Lower leg skin (tissue), 4 donors: ENCODE data around the gene GPR61. TPM values are rescaled to one million over a fixed set of nuclear protein-coding genes. Genes with fewer than 3 reads are reported as not detected.

Experiments used
- DNase-seq, 2 donors: peaks; one replicate each; pipeline ENCODE4 v3.0.0-alpha.2; 2019; ENCODE audit warnings: low spot score in 2 of 2
- H3K4me3 ChIP-seq: fragments of 200-600 bp; sonication (generic); 2 replicates; pipeline ENCODE4 v1.5.1; 2017; ENCODE audit warnings: mild to moderate bottlenecking, low read depth; ENCODE audit not compliant: poor library complexity, severe bottlenecking
- POLR2A ChIP-seq, 2 donors: fragments of 450-650 bp; IDR thresholded peaks; one replicate each; pipeline ENCODE4 v1.6.1; 2016 to 2017; ENCODE audit warnings: antibody characterized with exemption in 2 of 2, mild to moderate bottlenecking in 1 of 2, moderate library complexity in 1 of 2
- WGBS, 2 donors: methylation state at CpG; one replicate each; pipeline ENCODE4 v1.1.5; 2018; 5-methylcytosine and 5-hydroxymethylcytosine counted together
- intact Hi-C: fragments of 100-400 bp; cut with DNase I; formaldehyde crosslinking; loops from one replicate; pipeline ENCODE4 v1.15.0; 2023; ENCODE audit warnings: low total_unique reads
- total RNA-seq, 4 donors: library from RNA; depleted of rRNA; stranded (reverse); fragments of >200 nt; gene quantifications; one replicate each; pipeline ENCODE4 v1.1.0, GENCODE V29; 2016
- TF ChIP-seq, protein P1 (sequence below), 3 donors: fragments of 450-650 bp; IDR thresholded peaks; one replicate each; pipeline ENCODE4 v1.5.1; 2016; ENCODE audit warnings: antibody characterized with exemption in 3 of 3, mild to moderate bottlenecking in 3 of 3, moderate library complexity in 2 of 3

Gene GPR61
- total RNA-seq, 4 donors from 2014 or later = 1.0 TPM; not detected in 3

DNA sequence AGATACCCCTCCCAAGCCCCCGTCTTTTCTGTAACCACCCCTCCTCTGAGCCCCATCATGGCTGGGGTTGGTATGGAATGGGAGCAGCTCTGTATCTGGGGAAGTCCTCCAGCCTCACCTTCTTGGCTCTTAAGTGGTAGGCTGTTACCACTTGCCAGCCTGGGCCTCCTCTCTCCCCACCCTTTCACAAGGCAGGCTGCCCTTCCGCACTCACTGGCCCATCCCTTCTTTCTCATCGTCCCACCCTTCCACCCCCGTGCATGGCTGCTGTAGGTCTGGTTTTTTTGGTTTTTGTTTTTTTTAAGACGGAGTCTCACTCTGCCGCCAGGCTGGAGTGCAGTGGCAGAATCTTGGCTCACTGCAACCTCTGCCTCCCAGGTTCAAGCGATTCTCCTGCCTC lies 40.6 kb upstream of the GPR61 start:
- no peak for TF ChIP-seq POLR2A (IDR thresholded peaks at IDR 0.05)
- TF ChIP-seq, protein P1, sequence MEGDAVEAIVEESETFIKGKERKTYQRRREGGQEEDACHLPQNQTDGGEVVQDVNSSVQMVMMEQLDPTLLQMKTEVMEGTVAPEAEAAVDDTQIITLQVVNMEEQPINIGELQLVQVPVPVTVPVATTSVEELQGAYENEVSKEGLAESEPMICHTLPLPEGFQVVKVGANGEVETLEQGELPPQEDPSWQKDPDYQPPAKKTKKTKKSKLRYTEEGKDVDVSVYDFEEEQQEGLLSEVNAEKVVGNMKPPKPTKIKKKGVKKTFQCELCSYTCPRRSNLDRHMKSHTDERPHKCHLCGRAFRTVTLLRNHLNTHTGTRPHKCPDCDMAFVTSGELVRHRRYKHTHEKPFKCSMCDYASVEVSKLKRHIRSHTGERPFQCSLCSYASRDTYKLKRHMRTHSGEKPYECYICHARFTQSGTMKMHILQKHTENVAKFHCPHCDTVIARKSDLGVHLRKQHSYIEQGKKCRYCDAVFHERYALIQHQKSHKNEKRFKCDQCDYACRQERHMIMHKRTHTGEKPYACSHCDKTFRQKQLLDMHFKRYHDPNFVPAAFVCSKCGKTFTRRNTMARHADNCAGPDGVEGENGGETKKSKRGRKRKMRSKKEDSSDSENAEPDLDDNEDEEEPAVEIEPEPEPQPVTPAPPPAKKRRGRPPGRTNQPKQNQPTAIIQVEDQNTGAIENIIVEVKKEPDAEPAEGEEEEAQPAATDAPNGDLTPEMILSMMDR (IDR thresholded peaks at IDR 0.05) = no peak
- intact Hi-C loops = no loop called here
- 50% methylated on average over 7 of the region's 7 CpGs for WGBS, 2 donors
- no peak for DNase-seq
- no peak overlapping the region for H3K4me3 ChIP-seq

DNA sequence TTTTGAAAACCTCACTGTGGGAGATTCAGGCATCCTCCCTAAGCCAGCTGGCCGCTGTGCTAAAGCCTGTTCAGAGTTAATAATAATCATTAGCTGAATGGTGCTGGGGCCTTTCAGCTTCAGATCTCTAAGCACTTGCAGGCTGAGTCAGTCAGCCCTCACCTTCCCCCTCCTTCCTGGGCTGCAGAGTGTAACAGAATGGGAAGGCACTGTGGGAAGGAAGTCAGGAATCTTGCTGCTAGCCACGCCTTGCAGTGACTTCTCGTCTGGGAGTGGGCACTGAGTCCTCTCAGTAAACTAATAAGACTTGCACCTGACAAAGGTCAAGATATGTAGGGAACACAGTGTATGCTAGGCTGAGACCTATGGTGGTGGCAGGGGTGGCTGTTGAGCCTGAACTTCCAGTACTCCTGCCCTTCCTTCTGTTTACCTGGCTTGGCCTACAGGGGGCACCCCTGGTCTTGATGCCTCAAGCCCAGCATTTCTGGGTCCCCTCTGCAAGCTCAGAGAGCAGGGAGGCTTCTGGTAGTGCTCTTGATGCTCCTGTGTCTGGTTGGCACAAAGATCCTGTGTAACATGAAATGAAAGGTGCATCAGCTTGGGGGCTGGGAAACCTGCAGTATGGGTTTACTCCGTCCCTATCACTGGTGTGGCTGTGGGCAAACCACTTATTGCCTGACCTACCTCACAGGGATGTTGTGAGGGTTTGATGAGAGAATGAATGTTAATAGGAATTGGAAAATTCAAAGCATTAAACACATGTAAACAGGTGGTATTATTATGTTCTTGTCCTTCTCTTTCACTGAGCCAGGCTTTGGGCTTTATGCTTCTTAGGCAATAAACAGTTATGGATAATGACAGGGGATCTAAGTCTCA lies 39.8 kb upstream of the GPR61 start:
- no peak for DNase-seq
- intact Hi-C loops = no loop called here
- no peak overlapping the region for H3K4me3 ChIP-seq
- WGBS, 2 donors = 49 to 56% methylated on average over 4 of the region's 4 CpGs
- no peak for TF ChIP-seq POLR2A (IDR thresholded peaks at IDR 0.05)
- TF ChIP-seq, protein P1 (IDR thresholded peaks at IDR 0.05) = no peak

DNA sequence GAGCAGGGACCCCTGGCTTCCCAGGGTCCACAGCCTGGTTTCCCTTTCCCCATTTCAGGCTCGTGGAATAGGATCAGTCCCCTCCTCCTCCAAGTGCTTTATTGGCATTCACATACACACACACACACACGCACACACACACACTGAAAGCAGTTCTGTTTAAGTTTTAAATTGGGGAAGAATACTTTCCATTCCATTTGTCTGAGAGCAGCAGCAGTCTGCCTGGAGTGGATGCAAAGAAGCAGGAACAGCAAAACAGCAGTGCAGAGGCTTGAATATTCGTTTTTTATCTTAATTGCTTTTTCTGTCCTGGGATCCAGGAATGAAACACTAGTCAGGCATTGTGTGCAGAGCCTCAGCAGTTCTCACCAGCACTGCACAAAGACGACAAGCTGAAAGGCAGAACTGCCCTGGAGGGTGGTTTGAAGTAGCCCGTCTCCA lies 38.7 kb upstream of the GPR61 start:
- no peak for DNase-seq
- no peak for TF ChIP-seq POLR2A (IDR thresholded peaks at IDR 0.05)
- TF ChIP-seq, protein P1 (IDR thresholded peaks at IDR 0.05) = no peak
- 39 to 47% methylated on average over 5 of the region's 5 CpGs for WGBS, 2 donors
- intact Hi-C loops = no loop called here
- no peak overlapping the region for H3K4me3 ChIP-seq

DNA sequence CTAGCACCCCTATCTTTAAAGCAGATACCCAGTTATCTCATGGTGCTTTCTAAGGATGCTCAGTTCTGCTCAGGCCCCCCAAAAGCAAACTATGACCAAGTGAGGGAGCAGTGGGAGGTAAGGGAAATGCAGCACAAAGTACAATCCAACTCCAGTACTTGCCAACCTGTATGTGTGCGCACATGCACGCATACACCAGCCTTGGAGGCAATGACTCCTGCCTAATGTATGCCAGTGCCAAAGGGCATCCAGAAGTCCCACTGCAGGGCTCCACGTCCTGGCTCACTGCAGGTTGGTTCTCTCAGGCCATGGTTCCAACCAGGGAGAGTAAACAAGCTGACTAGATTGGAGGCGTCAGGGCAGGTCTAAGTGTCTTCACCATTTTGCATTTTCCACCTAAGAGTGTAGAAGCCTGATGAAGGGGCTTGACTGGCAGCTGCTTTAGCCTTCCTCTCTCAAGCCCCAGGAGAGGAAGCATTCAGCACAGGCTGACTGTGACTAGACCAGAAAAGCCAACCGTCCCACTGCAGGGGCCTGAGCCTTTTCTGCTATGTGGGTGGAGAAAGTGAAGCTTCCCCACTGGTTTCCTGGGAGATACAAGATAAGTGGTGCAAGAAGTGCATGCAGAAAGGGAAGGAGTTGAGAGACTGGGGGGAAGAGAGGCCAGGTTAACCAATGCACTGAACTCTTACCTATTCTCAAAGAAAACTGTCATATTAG lies 37.9 kb upstream of the GPR61 start:
- intact Hi-C loops = no loop called here
- no peak for TF ChIP-seq POLR2A (IDR thresholded peaks at IDR 0.05)
- TF ChIP-seq, protein P1 (IDR thresholded peaks at IDR 0.05) = no peak
- WGBS, 2 donors = 42 to 50% methylated on average over 5 of the region's 5 CpGs

DNA sequence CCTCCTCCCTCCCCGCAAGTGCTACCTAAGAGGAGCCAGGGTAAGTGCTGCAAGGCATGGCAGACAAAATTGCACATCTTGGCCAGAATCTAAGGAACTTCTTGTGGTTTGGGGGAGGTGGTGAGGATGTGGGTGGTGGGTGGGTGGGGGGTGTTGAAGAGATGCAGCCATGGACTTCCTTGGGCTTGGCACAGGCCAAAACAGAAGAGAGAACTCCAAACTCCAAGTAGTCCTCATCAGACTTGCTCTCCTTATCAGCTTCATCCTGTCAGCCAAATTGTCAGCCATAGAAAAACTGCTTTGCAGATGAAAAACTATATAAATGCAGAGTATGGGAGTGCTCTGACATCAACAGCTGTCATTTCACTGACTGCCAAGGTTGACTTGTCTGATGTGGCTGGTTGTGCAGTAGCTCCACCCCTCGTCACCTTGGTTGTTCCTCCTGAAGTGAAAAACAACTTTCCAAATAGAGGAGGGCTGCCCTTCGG lies 37.3 kb upstream of the GPR61 start:
- 56 to 65% methylated on average over 3 of the region's 3 CpGs for WGBS, 2 donors
- no peak overlapping the region for H3K4me3 ChIP-seq
- DNase-seq = no peak
- no peak for TF ChIP-seq POLR2A (IDR thresholded peaks at IDR 0.05)
- TF ChIP-seq, protein P1 (IDR thresholded peaks at IDR 0.05) = no peak
- intact Hi-C loops = no loop called here

More for the DNA sequence above, 37.9 kb upstream of the GPR61 start:
- DNase-seq = no peak
- no peak overlapping the region for H3K4me3 ChIP-seq
